ENCODE data around the gene FGGY. TPM values are rescaled to one million over a fixed set of nuclear protein-coding genes. Genes with fewer than 3 reads are reported as not detected.
A peak's percentile ranks its signal among the peaks of the same experiment; 100 is the strongest.

The FGGY gene
- total and polyA plus RNA-seq, 8 donors, result 6.2 to 27.0 (median 16.0) TPM

DNA sequence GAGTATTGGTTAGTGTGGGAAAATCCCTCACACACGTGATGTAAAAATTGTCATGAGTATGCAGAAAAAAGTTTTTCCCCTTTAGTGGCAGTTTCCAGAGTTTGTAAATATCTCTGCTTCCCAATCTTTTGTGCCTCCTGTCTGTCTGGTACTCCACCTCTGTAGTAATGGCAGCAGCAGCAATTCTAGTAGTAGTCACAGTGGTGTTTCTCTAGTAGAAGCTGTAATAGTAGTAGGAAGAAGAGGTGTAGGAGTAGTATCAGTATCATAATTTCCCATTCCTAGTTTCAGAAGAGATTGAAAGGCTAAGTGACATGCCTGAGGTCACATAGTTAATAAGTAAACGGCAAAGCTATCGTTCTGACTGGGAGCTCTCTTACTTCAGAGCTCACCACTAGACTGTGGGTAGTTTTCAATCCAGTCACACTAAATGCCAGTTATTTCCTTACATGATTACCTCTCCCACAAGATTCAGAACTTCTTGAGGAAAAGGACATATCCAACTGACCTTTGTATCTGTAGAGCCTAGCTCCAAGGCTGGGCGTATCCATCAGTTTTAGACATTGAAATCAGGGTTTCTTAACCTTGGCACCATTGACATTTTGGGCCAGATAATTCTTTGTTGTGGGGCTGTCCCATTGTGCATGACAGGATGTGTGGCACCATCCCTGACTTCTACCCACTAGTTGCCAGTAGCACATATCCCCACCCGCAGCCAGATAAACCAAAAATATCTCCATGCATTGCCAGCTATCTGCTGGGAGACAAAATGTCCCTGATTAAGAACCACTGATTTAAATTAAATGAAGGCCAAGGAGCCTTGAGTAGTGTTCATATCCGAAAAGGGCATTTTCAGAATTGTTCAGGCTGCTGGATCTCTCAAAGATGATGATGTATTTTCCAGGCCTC, 135.9 kb downstream of the FGGY start:
- no peak for FAIRE-seq
- TF ChIP-seq, protein P1, sequence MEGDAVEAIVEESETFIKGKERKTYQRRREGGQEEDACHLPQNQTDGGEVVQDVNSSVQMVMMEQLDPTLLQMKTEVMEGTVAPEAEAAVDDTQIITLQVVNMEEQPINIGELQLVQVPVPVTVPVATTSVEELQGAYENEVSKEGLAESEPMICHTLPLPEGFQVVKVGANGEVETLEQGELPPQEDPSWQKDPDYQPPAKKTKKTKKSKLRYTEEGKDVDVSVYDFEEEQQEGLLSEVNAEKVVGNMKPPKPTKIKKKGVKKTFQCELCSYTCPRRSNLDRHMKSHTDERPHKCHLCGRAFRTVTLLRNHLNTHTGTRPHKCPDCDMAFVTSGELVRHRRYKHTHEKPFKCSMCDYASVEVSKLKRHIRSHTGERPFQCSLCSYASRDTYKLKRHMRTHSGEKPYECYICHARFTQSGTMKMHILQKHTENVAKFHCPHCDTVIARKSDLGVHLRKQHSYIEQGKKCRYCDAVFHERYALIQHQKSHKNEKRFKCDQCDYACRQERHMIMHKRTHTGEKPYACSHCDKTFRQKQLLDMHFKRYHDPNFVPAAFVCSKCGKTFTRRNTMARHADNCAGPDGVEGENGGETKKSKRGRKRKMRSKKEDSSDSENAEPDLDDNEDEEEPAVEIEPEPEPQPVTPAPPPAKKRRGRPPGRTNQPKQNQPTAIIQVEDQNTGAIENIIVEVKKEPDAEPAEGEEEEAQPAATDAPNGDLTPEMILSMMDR (IDR thresholded peaks at IDR 0.05), result no peak
- intact Hi-C loops (cut with DNase I), result no loop called here
- H3K27ac ChIP-seq, result peak overlapping the region in 3 of 4 donors; percentile 28 to 78 (median 77)
- no peaks in the 10 kb centered on the region for H3K36me3 ChIP-seq
- ATAC-seq, result peak; percentile 83 to 95 (median 93)
- no peaks in the 10 kb centered on the region for H3K27me3 ChIP-seq
- H3K4me1 ChIP-seq, result peaks cover 7 to 11% (median 8%) of the 10 kb centered on the region in 3 donors
- WGBS, 2 donors, result 44 to 48% methylated on average over 6 of the region's 6 CpGs
- H3K9me3 ChIP-seq, result no peaks in the 10 kb centered on the region
- no peak for DNase-seq
- H3K4me3 ChIP-seq, result no peak overlapping the region

DNA sequence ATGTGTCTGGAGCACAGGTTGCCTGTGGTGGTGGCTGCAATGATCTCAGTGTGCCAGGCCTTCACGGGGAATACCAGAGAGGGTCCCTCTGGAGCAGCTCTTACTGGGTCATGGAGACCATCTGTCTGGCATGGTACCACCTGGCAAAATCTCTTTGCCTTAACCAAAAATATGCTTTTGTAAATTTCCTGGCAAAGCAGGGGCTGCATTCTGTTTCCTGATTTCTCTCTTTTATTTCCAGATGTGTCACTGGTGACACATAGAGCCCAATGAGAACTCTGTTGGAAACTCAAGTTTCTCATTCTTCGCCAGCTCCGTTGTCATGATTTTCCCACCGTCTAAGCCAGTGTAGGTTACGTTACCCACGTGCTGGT, 136.5 kb downstream of the FGGY start:
- H3K4me1 ChIP-seq, result peaks cover 7 to 11% (median 8%) of the 10 kb centered on the region in 3 donors
- peak overlapping the region in 2 of 4 donors; percentile 77 to 78 for H3K27ac ChIP-seq
- no peak overlapping the region for H3K4me3 ChIP-seq
- intact Hi-C loops (cut with DNase I), result no loop called here
- TF ChIP-seq, protein P1 (IDR thresholded peaks at IDR 0.05), result no peak
- WGBS, 2 donors, result 88 to 92% methylated on average over 6 of the region's 6 CpGs
- ATAC-seq (no peak), FAIRE-seq (no peak), DNase-seq (no peak)
- no peaks in the 10 kb centered on the region for H3K36me3 ChIP-seq
- no peaks in the 10 kb centered on the region for H3K9me3 ChIP-seq
- no peaks in the 10 kb centered on the region for H3K27me3 ChIP-seq

DNA sequence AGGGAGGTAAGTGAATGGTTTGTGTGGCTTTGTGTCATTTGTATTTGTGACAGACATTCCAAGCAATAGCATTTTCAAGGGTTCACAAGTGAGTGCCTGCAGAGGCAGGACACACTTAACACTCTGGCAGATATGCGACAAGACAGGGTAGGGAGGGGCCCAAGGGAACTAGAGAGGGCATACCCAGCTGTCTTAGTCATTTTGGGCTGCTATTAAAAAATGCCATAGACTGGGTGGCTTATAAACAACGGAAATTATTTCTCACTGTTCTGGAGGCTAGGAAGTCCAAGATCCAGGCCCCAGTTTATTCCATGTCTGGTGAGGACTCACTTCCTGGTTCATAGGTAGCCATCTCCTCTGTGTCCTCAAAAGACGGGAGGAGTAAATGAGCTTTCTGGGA, 137.4 kb downstream of the FGGY start:
- no peak for ATAC-seq
- WGBS, 2 donors, result 85 to 89% methylated on average over 3 of the region's 3 CpGs
- no peak for DNase-seq
- H3K9me3 ChIP-seq, result no peaks in the 10 kb centered on the region
- H3K27me3 ChIP-seq, result no peaks in the 10 kb centered on the region
- TF ChIP-seq, protein P1 (IDR thresholded peaks at IDR 0.05), result no peak
- no peak overlapping the region for H3K4me3 ChIP-seq
- H3K4me1 ChIP-seq, result peaks cover 7 to 11% (median 8%) of the 10 kb centered on the region in 3 donors
- no peaks in the 10 kb centered on the region for H3K36me3 ChIP-seq
- FAIRE-seq, result no peak
- H3K27ac ChIP-seq, result no peak overlapping the region
- intact Hi-C loops (cut with DNase I), result no loop called here

DNA sequence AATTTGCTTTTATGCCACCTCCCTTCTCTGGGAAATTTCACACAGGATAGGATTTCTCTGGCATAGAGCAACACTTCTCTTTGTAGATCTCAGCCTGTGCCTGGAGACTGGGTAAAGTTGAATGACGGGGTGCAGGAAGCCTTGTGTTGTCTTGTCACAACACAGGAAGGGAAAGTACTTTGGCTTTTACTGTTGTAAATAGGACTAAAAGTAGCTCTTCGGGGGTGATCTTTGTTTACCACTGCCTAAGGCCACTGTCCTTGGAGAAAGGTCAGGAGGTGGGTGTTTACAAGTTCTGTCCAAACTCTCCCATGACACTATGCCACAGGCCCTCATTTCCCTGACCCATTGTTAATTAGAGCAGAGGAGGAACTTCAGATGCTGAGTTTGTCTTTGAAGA, 139.7 kb downstream of the FGGY start:
- ATAC-seq (no peak), DNase-seq (no peak), FAIRE-seq (no peak)
- H3K4me1 ChIP-seq, result peaks cover 7 to 11% (median 8%) of the 10 kb centered on the region in 3 donors
- H3K27me3 ChIP-seq, result no peaks in the 10 kb centered on the region
- intact Hi-C loops (cut with DNase I), result no loop called here
- no peak overlapping the region for H3K27ac ChIP-seq
- 66 to 79% methylated on average over 2 of the region's 2 CpGs for WGBS, 2 donors
- H3K4me3 ChIP-seq, result no peak overlapping the region
- TF ChIP-seq, protein P1 (IDR thresholded peaks at IDR 0.05), result no peak
- no peaks in the 10 kb centered on the region for H3K36me3 ChIP-seq
- H3K9me3 ChIP-seq, result no peaks in the 10 kb centered on the region

DNA sequence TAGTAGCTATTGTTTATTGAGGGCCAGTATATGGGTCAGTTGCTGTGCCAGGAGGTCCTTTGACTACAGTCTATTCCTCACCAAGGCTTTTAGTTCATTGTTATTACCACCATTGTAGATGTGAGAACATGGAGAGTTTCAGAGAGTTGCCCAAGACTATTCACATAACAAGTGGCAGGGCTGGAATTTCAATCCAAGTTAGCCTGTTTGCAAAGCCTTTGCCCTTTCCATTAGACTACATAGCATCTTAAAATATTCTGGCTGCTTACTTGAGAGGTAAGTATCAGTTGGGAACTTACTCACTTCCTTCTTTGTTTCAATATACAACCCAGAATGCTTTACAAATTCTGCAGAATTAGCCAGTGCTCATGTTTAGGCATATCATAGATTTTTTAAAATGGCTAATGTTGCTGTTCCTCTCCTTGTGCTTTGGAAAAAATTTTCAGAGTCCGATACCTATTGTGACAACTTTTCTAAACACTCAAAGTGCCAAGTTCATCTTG, 141.2 kb downstream of the FGGY start:
- H3K9me3 ChIP-seq, result no peaks in the 10 kb centered on the region
- FAIRE-seq, result no peak
- no peak overlapping the region for H3K27ac ChIP-seq
- no peak for DNase-seq
- no peaks in the 10 kb centered on the region for H3K27me3 ChIP-seq
- WGBS, 2 donors, result 56 to 100% methylated on average over 1 of the region's 1 CpG
- peaks cover 0 to under 1% (median 0%) of the 10 kb centered on the region in 3 donors for H3K4me1 ChIP-seq
- intact Hi-C loops (cut with DNase I), result no loop called here
- H3K36me3 ChIP-seq, result no peaks in the 10 kb centered on the region
- ATAC-seq, result no peak
- H3K4me3 ChIP-seq, result no peak overlapping the region
- TF ChIP-seq, protein P1 (IDR thresholded peaks at IDR 0.05), result no peak
